Transverse colon (tissue), 4 donors: Measurements from ENCODE around the gene BMPR1B.

Experiments
- EP300 ChIP-seq: sonication (generic); formaldehyde crosslinking; IDR thresholded peaks from one replicate; pipeline ENCODE4 v1.6.1; 2017; ENCODE audit warnings: antibody characterized with exemption, low read depth
- POLR2A ChIP-seq: fragments of 450-650 bp; IDR thresholded peaks from one replicate; pipeline ENCODE4 v1.6.1; 2016; ENCODE audit warnings: antibody characterized with exemption, mild to moderate bottlenecking, moderate library complexity
- POLR2AphosphoS5 ChIP-seq, 3 donors: sonication (generic); formaldehyde crosslinking; IDR thresholded peaks; one replicate each; pipeline ENCODE4 v1.6.1; 2016; ENCODE audit warnings: antibody characterized with exemption in 3 of 3
- TF ChIP-seq, protein P1 (sequence below), 5 experiments: fragments of 200-600 bp in 3 of 5; fragments of 450-650 bp in 2 of 5; sonication (generic) in 3 of 5; IDR thresholded peaks; 1 replicate in 2 of 5; 2 replicates in 3 of 5; pipeline ENCODE4 v1.5.1; 2016 to 2017; ENCODE audit warnings: antibody characterized with exemption in 5 of 5, inconsistent platforms in 3 of 5, mild to moderate bottlenecking in 2 of 5, moderate library complexity in 1 of 5

GRCh38 chr4:94803181-94803580, 45.4 kb downstream of the BMPR1B start:
- TF ChIP-seq, protein P1, sequence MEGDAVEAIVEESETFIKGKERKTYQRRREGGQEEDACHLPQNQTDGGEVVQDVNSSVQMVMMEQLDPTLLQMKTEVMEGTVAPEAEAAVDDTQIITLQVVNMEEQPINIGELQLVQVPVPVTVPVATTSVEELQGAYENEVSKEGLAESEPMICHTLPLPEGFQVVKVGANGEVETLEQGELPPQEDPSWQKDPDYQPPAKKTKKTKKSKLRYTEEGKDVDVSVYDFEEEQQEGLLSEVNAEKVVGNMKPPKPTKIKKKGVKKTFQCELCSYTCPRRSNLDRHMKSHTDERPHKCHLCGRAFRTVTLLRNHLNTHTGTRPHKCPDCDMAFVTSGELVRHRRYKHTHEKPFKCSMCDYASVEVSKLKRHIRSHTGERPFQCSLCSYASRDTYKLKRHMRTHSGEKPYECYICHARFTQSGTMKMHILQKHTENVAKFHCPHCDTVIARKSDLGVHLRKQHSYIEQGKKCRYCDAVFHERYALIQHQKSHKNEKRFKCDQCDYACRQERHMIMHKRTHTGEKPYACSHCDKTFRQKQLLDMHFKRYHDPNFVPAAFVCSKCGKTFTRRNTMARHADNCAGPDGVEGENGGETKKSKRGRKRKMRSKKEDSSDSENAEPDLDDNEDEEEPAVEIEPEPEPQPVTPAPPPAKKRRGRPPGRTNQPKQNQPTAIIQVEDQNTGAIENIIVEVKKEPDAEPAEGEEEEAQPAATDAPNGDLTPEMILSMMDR (IDR thresholded peaks at IDR 0.05): no peak
- TF ChIP-seq POLR2A: no peak
- no peak for TF ChIP-seq EP300
- no peak for TF ChIP-seq POLR2AphosphoS5 (IDR thresholded peaks at IDR 0.05)
